ENCODE data around the gene ARSB.

ARSB gene

DNA sequence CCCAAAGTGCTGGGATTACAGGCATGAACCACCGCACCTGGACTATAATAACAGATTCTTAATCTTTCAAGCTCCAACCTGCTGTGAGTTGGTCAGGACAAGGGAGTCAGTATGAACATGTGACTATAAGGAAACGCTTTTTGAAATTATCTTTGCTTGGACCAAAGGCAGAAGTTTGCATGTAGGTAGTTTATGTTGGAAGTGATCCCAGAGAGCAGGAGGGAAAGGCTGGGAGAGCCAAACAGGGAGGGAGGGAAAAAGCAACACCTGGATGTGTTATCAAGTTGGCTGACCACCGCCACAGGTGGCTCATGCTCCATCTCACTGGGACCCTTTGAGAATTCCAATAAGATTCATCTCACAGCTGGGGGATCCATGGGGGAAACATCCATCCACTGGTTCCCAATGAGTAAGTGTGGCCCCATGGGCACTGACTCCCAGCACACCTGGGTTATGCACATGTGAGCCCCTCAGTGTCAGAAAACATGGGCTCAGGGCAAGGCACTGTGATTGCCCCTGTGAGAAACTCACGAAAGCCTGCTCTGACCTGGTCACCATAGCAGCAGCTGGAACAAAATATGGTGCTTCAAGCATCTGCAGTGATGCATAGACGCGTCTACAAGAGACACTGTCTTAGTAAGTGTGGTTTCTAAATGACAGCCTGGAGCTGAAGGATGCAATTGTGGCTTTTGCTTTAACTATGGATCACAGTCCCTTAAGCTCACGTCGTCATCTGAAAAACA, 62.1 kb downstream of the ARSB start:
- H4K20me1 ChIP-seq (ENCODE audit: insufficient read depth): no peaks in the 10 kb centered on the region
- no peaks in the 10 kb centered on the region for H3K4me1 ChIP-seq (ENCODE audit: low read depth, poor library complexity, severe bottlenecking)
- H3K4me2 ChIP-seq: no peak overlapping the region
- no peak overlapping the region for H3K4me3 ChIP-seq (IDR thresholded peaks at IDR 0.05; ENCODE audit: insufficient read depth, low read depth, low read length)
- no peak overlapping the region for H3K27ac ChIP-seq
- no peak overlapping the region for H2AFZ ChIP-seq (ENCODE audit: low read depth)
- no peaks in the 10 kb centered on the region for H3K79me2 ChIP-seq (ENCODE audit: insufficient read depth, low read depth)
- TF ChIP-seq, protein P1, sequence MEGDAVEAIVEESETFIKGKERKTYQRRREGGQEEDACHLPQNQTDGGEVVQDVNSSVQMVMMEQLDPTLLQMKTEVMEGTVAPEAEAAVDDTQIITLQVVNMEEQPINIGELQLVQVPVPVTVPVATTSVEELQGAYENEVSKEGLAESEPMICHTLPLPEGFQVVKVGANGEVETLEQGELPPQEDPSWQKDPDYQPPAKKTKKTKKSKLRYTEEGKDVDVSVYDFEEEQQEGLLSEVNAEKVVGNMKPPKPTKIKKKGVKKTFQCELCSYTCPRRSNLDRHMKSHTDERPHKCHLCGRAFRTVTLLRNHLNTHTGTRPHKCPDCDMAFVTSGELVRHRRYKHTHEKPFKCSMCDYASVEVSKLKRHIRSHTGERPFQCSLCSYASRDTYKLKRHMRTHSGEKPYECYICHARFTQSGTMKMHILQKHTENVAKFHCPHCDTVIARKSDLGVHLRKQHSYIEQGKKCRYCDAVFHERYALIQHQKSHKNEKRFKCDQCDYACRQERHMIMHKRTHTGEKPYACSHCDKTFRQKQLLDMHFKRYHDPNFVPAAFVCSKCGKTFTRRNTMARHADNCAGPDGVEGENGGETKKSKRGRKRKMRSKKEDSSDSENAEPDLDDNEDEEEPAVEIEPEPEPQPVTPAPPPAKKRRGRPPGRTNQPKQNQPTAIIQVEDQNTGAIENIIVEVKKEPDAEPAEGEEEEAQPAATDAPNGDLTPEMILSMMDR (conservative IDR thresholded peaks at IDR 0.05; ENCODE audit: low read depth, low read length): no peak
- no peak overlapping the region for H3K9ac ChIP-seq
- no peaks in the 10 kb centered on the region for H3K27me3 ChIP-seq (ENCODE audit: insufficient read depth, low read depth)
- no peaks in the 10 kb centered on the region for H3K36me3 ChIP-seq (ENCODE audit: insufficient read depth)

DNA sequence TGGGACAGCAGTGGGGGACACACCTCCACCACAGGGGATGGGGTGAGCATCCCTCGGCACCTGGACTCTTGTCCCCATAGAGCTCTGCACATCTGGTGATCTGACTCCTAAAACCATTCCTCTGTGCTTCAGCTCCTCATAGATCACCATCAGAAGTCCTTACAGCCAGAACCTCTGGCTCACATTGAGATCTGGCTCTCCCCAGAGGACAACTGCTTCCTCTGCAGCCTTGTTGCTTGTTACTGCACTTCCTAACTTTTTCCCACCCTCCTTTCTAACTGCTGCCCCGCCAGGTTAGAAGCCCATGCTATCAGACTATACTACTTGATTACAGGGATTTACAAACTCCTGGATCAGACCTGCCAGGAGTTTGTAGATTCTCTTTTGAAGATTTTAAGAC, 64.5 kb downstream of the ARSB start:
- H4K20me1 ChIP-seq (ENCODE audit: insufficient read depth): no peaks in the 10 kb centered on the region
- H3K4me1 ChIP-seq (ENCODE audit: low read depth, poor library complexity, severe bottlenecking): no peaks in the 10 kb centered on the region
- H3K27me3 ChIP-seq (ENCODE audit: insufficient read depth, low read depth): no peaks in the 10 kb centered on the region
- no peak overlapping the region for H3K9ac ChIP-seq
- H3K36me3 ChIP-seq (ENCODE audit: insufficient read depth): no peaks in the 10 kb centered on the region
- H3K27ac ChIP-seq: no peak overlapping the region
- H3K79me2 ChIP-seq (ENCODE audit: insufficient read depth, low read depth): no peaks in the 10 kb centered on the region
- H2AFZ ChIP-seq (ENCODE audit: low read depth): no peak overlapping the region
- no peak overlapping the region for H3K4me3 ChIP-seq (IDR thresholded peaks at IDR 0.05; ENCODE audit: insufficient read depth, low read depth, low read length)
- TF ChIP-seq, protein P1 (conservative IDR thresholded peaks at IDR 0.05; ENCODE audit: low read depth, low read length): no peak
- no peak overlapping the region for H3K4me2 ChIP-seq

DNA sequence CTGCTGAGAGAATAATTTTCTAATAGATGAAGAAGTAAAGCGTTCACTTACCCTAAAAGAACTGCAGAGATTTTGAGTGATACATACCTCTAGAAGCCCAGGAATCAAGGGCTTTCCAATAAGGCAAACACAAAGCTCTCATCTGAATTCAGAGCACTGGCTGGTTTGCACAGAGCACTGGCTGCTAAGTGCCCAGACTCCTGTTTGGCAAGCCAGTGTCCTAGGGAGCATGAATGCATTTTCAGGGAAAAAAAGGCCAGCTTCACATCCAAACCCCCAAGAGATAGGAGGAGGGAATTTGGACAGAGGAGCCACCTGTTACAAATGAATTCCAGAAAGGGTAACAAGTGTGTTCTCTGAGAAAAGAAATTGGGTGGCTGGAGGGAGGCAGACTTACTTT, 65.3 kb downstream of the ARSB start:
- Histone ChIP-seq H3K79me2 (ENCODE audit: insufficient read depth, low read depth) (no peaks in the 10 kb centered on the region), H3K4me2 (no peak overlapping the region), H4K20me1 (ENCODE audit: insufficient read depth) (no peaks in the 10 kb centered on the region), H3K9ac (no peak overlapping the region), H3K4me3 (IDR thresholded peaks at IDR 0.05; ENCODE audit: insufficient read depth, low read depth, low read length) (no peak overlapping the region), H3K36me3 (ENCODE audit: insufficient read depth) (no peaks in the 10 kb centered on the region), H3K27ac (no peak overlapping the region), H3K27me3 (ENCODE audit: insufficient read depth, low read depth) (no peaks in the 10 kb centered on the region), H3K4me1 (ENCODE audit: low read depth, poor library complexity, severe bottlenecking) (no peaks in the 10 kb centered on the region), H2AFZ (ENCODE audit: low read depth) (no peak overlapping the region)
- TF ChIP-seq, protein P1 (conservative IDR thresholded peaks at IDR 0.05; ENCODE audit: low read depth, low read length): no peak

DNA sequence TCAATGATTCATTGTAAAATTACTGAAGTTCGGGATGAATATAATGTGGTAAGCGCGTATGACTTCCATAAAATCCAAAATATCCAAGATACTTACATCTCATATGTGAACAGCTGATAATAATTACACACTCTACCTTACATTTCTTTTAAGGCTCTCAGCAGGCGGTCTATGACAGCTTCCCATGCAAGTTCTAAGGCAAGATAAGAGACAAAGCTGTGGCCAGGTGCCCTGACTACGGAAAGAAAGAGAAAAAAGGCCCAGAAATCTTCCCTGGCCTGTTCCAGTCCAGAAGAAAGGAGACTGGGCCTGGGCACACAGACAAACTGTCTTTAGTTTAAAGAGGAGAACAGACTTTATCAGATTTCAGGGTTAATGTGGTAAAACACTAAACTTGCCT, 69.1 kb downstream of the ARSB start:
- no peak overlapping the region for H2AFZ ChIP-seq (ENCODE audit: low read depth)
- H3K27ac ChIP-seq: no peak overlapping the region
- no peaks in the 10 kb centered on the region for H4K20me1 ChIP-seq (ENCODE audit: insufficient read depth)
- TF ChIP-seq, protein P1 (conservative IDR thresholded peaks at IDR 0.05; ENCODE audit: low read depth, low read length): no peak
- H3K4me1 ChIP-seq (ENCODE audit: low read depth, poor library complexity, severe bottlenecking): no peaks in the 10 kb centered on the region
- H3K9ac ChIP-seq: no peak overlapping the region
- no peak overlapping the region for H3K4me3 ChIP-seq (IDR thresholded peaks at IDR 0.05; ENCODE audit: insufficient read depth, low read depth, low read length)
- no peak overlapping the region for H3K4me2 ChIP-seq
- no peaks in the 10 kb centered on the region for H3K27me3 ChIP-seq (ENCODE audit: insufficient read depth, low read depth)
- H3K36me3 ChIP-seq (ENCODE audit: insufficient read depth): no peaks in the 10 kb centered on the region
- no peaks in the 10 kb centered on the region for H3K79me2 ChIP-seq (ENCODE audit: insufficient read depth, low read depth)
